HepG2 (cell line): ENCODE results near the gene NXNL2. TPM values are rescaled to one million over a fixed set of nuclear protein-coding genes. Genes with fewer than 3 reads are reported as not detected.

ENCODE experiments used
- CC2D1A ChIP-seq: sonication (generic); formaldehyde crosslinking; IDR thresholded peaks from 2 replicates; pipeline ENCODE4 v1.8.1; 2023; ENCODE audit warnings: mild to moderate bottlenecking, missing genetic modification reagents
- HOXD1 ChIP-seq: sonication (generic); formaldehyde crosslinking; IDR thresholded peaks from 2 replicates; pipeline ENCODE4 v1.5.0; 2020; ENCODE audit warnings: missing genetic modification reagents
- MED8 ChIP-seq: sonication (generic); formaldehyde crosslinking; IDR thresholded peaks from 2 replicates; pipeline ENCODE4 v1.8.1; 2023; ENCODE audit warnings: mild to moderate bottlenecking, missing genetic modification reagents; ENCODE audit not compliant: insufficient replicate concordance
- RBFOX2 ChIP-seq: fragments of 200-400 bp; formaldehyde crosslinking; IDR thresholded peaks from 2 replicates; pipeline ENCODE4 v1.6.1; 2017; ENCODE audit warnings: low read depth, mild to moderate bottlenecking, low read length
- SAFB2 ChIP-seq: sonication (generic); formaldehyde crosslinking; IDR thresholded peaks from 2 replicates; pipeline ENCODE4 v1.5.1; 2020; ENCODE audit warnings: missing genetic modification reagents, low read depth, mild to moderate bottlenecking, borderline replicate concordance
- SKIL ChIP-seq: sonication (generic); formaldehyde crosslinking; IDR thresholded peaks from 2 replicates; pipeline ENCODE4 v1.8.0; 2022; ENCODE audit warnings: missing genetic modification reagents, mild to moderate bottlenecking, moderate library complexity, borderline replicate concordance
- SNAPC2 ChIP-seq: sonication (generic); formaldehyde crosslinking; IDR thresholded peaks from 2 replicates; pipeline ENCODE4 v1.8.1; 2022; ENCODE audit warnings: mild to moderate bottlenecking, missing genetic modification reagents
- TFDP1 ChIP-seq: IDR thresholded peaks from 2 replicates; pipeline ENCODE4 v1.6.1; 2016; ENCODE audit warnings: missing compliant biosample characterization, missing genetic modification reagents, borderline replicate concordance
- WIZ ChIP-seq: sonication (generic); formaldehyde crosslinking; IDR thresholded peaks from 2 replicates; pipeline ENCODE4 v1.5.1; 2020; ENCODE audit warnings: mild to moderate bottlenecking, missing genetic modification reagents
- ZBTB39 ChIP-seq: sonication (generic); formaldehyde crosslinking; IDR thresholded peaks from 2 replicates; pipeline ENCODE4 v1.5.0; 2020; ENCODE audit warnings: missing genetic modification reagents
- ZBTB44 ChIP-seq: sonication (generic); formaldehyde crosslinking; IDR thresholded peaks from 2 replicates; pipeline ENCODE4 v1.4.0; 2020; ENCODE audit warnings: missing genetic modification reagents
- ZNF276 ChIP-seq: sonication (generic); formaldehyde crosslinking; IDR thresholded peaks from 2 replicates; pipeline ENCODE4 v1.4.0; 2020; ENCODE audit warnings: mild to moderate bottlenecking, low read depth, missing genetic modification reagents
- ZNF460 ChIP-seq: sonication (generic); formaldehyde crosslinking; IDR thresholded peaks from 2 replicates; pipeline ENCODE4 v1.5.1; 2020; ENCODE audit warnings: missing genetic modification reagents, mild to moderate bottlenecking, borderline replicate concordance
- polyA plus RNA-seq, 8 experiments: library from polyadenylated mRNA; depleted of rRNA in 3 of 8; stranded (reverse) in 7 of 8; unstranded in 1 of 8; fragments of >200 nt; fragmentation: Illumina TruSeq in 4 of 8; extraction: Trizol in 4 of 8; gene quantifications; 2 replicates each; pipeline versions ENCODE4 v1.2.1 to v1.2.3, GENCODE V29; 2011 to 2016; ENCODE audit warnings: low read depth in 4 of 8, missing spikeins in 1 of 8, mixed read lengths in 1 of 8; ENCODE audit not compliant: insufficient read depth in 1 of 8
- total RNA-seq, 5 experiments: library from RNA; depleted of rRNA; stranded (reverse); fragments of >200 nt; fragmentation: Illumina TruSeq; extraction: Trizol; gene quantifications; 2 replicates each; pipeline ENCODE4 v1.2.3, GENCODE V29; 2016; ENCODE audit warnings: low read depth in 1 of 5

Gene NXNL2
- total and polyA plus RNA-seq, 2 of the 13 experiments (the other 11 are each of a cell fraction or from before 2014, with no cell fraction given), result not detected

GRCh38 chr9:88502552-88503034 lies 32.4 kb upstream of the NXNL2 start (continued):
- no peak for TF ChIP-seq HOXD1 (CRISPR knock-in tag)
- TF ChIP-seq ZBTB44 (CRISPR knock-in tag), result no peak
- no peak for TF ChIP-seq ZNF460
- no peak for TF ChIP-seq CC2D1A (CRISPR knock-in tag)
- no peak for TF ChIP-seq SAFB2 (CRISPR knock-in tag)
- no peak for TF ChIP-seq ZNF276 (CRISPR knock-in tag)
- no peak for TF ChIP-seq TFDP1 (CRISPR knock-in tag)
- no peak for TF ChIP-seq SKIL (CRISPR knock-in tag)
- no peak for TF ChIP-seq SNAPC2
- no peak for TF ChIP-seq MED8
- TF ChIP-seq ZBTB39 (CRISPR knock-in tag), result no peak
- no peak for TF ChIP-seq WIZ (CRISPR knock-in tag)
- no peak for TF ChIP-seq RBFOX2
